ENCODE data around the gene TIMMDC1. TPM values are rescaled to one million over a fixed set of nuclear protein-coding genes. Genes with fewer than 3 reads are reported as not detected.
"Not testable (repeated sequence)": the region's sequence is repeated elsewhere in the genome, so short reads cannot be mapped to it uniquely, and the experiment has no call there.

TIMMDC1 gene
- total RNA-seq, 5 donors from 2014 or later (not counting 1 experiment from before 2014, with no cell fraction given): 35.9 to 74.3 (median 68.0) TPM

DNA sequence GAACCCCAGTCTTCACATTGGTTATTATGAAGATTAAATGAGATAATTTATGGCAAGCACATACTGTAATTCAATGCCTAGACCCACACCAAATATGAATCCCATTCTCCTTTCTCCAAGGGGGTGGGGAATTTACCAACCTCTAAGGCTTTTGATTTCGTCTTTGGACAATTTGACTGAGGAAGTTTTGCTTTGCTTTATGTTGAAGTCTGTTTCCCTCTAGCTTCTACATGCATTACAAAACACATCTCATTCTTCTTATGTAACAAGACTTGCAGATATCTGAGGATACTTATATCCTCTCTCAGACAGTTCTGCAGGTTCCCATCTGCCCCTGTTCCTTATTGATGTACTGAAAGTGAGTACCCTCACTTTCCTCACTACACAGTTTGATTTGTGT is 48.9 kb downstream of the TIMMDC1 start:
- CTCF ChIA-PET: no interaction called here
- Histone ChIP-seq H3K27ac (ENCODE audit: low read length) (no peak overlapping the region), H3K27me3 (replicated peaks in 1 of 2; ENCODE audit: control insufficient read depth in 2 of 2, extremely low read depth in 1 of 2, insufficient read depth in 2 of 2, low read length in 1 of 2) (no peaks in the 10 kb centered on the region), H3K4me1 (ENCODE audit: control insufficient read depth in 1 of 2, extremely low read depth in 1 of 2, insufficient read depth in 2 of 2, low read length in 2 of 2) (no peaks in the 10 kb centered on the region), H3K36me3 (ENCODE audit: control insufficient read depth in 2 of 2, extremely low read depth in 1 of 2, insufficient read depth in 1 of 2, low read length in 1 of 2) (no peaks in the 10 kb centered on the region), H3K4me3 (ENCODE audit: control insufficient read depth in 1 of 2, extremely low read depth in 1 of 2, low read length in 1 of 2) (no peak overlapping the region), H3K9me3 (no peaks in the 10 kb centered on the region)
- DNase-seq (no peak), ATAC-seq (replicated peaks in 1 of 4) (no peak)
- Mint-ChIP-seq H3K36me3 (no peaks in the 10 kb centered on the region), H3K27me3 (no peaks in the 10 kb centered on the region), H3K4me3 (no peak overlapping the region), H3K4me1 (no peaks in the 10 kb centered on the region), H3K27ac (no peak overlapping the region), H3K9me3 (no peaks in the 10 kb centered on the region)
- POLR2A ChIA-PET: no interaction called here
- WGBS (ENCODE audit: insufficient coverage): no CpG with 5 or more reads among the region's 1 CpG

DNA sequence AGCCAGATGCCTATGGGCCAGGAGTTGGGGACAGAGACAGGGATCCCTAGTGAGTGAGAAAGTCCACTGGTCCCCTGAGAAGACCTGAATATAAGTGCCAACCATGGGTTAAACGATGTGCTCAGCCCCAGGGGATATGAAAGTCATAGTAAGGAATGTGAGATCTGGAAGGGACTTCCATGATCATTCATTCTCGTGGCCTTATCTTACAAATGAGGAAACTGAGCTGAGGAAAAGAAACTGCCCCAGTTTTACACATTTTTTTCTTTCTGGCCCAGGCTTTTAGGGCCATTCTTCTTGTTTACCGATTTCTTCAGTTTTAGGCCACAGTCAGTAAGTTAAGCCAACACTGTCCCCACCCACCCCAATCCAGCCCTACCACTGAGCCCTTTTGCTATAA is 50.0 kb downstream of the TIMMDC1 start:
- H3K36me3 Mint-ChIP-seq: no peaks in the 10 kb centered on the region
- no peaks in the 10 kb centered on the region for H3K36me3 ChIP-seq (ENCODE audit: control insufficient read depth in 2 of 2, extremely low read depth in 1 of 2, insufficient read depth in 1 of 2, low read length in 1 of 2)
- no peak overlapping the region for H3K4me3 ChIP-seq (ENCODE audit: control insufficient read depth in 1 of 2, extremely low read depth in 1 of 2, low read length in 1 of 2)
- no peak overlapping the region for H3K27ac Mint-ChIP-seq
- no peaks in the 10 kb centered on the region for H3K9me3 Mint-ChIP-seq
- CTCF ChIA-PET: no interaction called here
- no peak for ATAC-seq (replicated peaks in 1 of 4)
- DNase-seq: no peak
- H3K9me3 ChIP-seq: no peaks in the 10 kb centered on the region
- H3K27ac ChIP-seq (ENCODE audit: low read length): no peak overlapping the region
- H3K4me1 ChIP-seq (ENCODE audit: control insufficient read depth in 1 of 2, extremely low read depth in 1 of 2, insufficient read depth in 2 of 2, low read length in 2 of 2): no peaks in the 10 kb centered on the region
- no peaks in the 10 kb centered on the region for H3K27me3 Mint-ChIP-seq
- no peaks in the 10 kb centered on the region for H3K4me1 Mint-ChIP-seq
- H3K27me3 ChIP-seq (replicated peaks in 1 of 2; ENCODE audit: control insufficient read depth in 2 of 2, extremely low read depth in 1 of 2, insufficient read depth in 2 of 2, low read length in 1 of 2): no peaks in the 10 kb centered on the region
- WGBS (ENCODE audit: insufficient coverage): 88% methylated on average over 1 of the region's 3 CpGs
- no peak overlapping the region for H3K4me3 Mint-ChIP-seq
- POLR2A ChIA-PET: interaction anchor here in 1 of 2 donors (0.7 kb wide), 1 partner anchor 12 kb away, joined by 5 read pairs; no protein-coding TSS in a partner anchor

GRCh38 chr3:119550192-119550910 is 52.0 kb downstream of the TIMMDC1 start:
- Histone ChIP-seq H3K9me3 (no peaks in the 10 kb centered on the region), H3K4me3 (ENCODE audit: control insufficient read depth in 1 of 2, extremely low read depth in 1 of 2, low read length in 1 of 2) (no peak overlapping the region), H3K27me3 (replicated peaks in 1 of 2; ENCODE audit: control insufficient read depth in 2 of 2, extremely low read depth in 1 of 2, insufficient read depth in 2 of 2, low read length in 1 of 2) (no peaks in the 10 kb centered on the region), H3K4me1 (ENCODE audit: control insufficient read depth in 1 of 2, extremely low read depth in 1 of 2, insufficient read depth in 2 of 2, low read length in 2 of 2) (no peaks in the 10 kb centered on the region), H3K27ac (ENCODE audit: low read length) (no peak overlapping the region), H3K36me3 (ENCODE audit: control insufficient read depth in 2 of 2, extremely low read depth in 1 of 2, insufficient read depth in 1 of 2, low read length in 1 of 2) (no peaks in the 10 kb centered on the region)
- Mint-ChIP-seq H3K27me3 (no peaks in the 10 kb centered on the region), H3K4me1 (peaks cover 0 to 8% (median under 1%) of the 10 kb centered on the region in 3 donors), H3K4me3 (no peak overlapping the region), H3K9me3 (no peaks in the 10 kb centered on the region), H3K27ac (no peak overlapping the region), H3K36me3 (no peaks in the 10 kb centered on the region)
- 77% methylated on average over 7 of the region's 9 CpGs for WGBS (ENCODE audit: insufficient coverage)
- no peak for DNase-seq
- ATAC-seq (replicated peaks in 1 of 4): no peak
- CTCF ChIA-PET: no interaction called here
- POLR2A ChIA-PET: no interaction called here

DNA sequence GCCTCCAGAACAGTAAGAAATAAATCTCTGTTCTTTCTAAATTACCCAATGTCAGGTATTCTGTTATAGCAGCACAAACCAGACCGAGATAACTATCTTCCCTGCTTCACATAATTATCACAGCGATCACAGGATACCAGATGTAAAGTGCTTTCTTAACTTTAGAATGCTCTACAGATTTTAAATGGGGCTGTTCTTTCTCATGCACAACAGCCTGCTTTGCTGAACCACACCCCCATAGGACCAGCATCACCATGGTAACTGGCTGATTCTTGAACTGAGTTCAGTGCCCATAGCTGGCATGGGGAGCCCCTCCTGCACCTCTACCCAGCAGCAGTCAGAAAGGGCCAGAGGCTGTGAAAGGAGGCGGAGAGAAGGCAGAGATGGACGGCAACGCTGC is 53.3 kb downstream of the TIMMDC1 start:
- Histone ChIP-seq H3K4me3 (ENCODE audit: control insufficient read depth in 1 of 2, extremely low read depth in 1 of 2, low read length in 1 of 2) (no peak overlapping the region), H3K27me3 (replicated peaks in 1 of 2; ENCODE audit: control insufficient read depth in 2 of 2, extremely low read depth in 1 of 2, insufficient read depth in 2 of 2, low read length in 1 of 2) (no peaks in the 10 kb centered on the region), H3K27ac (ENCODE audit: low read length) (no peak overlapping the region), H3K4me1 (ENCODE audit: control insufficient read depth in 1 of 2, extremely low read depth in 1 of 2, insufficient read depth in 2 of 2, low read length in 2 of 2) (no peaks in the 10 kb centered on the region), H3K36me3 (ENCODE audit: control insufficient read depth in 2 of 2, extremely low read depth in 1 of 2, insufficient read depth in 1 of 2, low read length in 1 of 2) (no peaks in the 10 kb centered on the region), H3K9me3 (no peaks in the 10 kb centered on the region)
- ATAC-seq (replicated peaks in 1 of 4) (no peak), DNase-seq (no peak)
- Mint-ChIP-seq H3K4me3 (no peak overlapping the region), H3K4me1 (peaks cover 0 to 15% (median 2%) of the 10 kb centered on the region in 3 donors), H3K27me3 (peaks cover 0 to 3% of the 10 kb centered on the region in 2 donors), H3K9me3 (no peaks in the 10 kb centered on the region), H3K36me3 (no peaks in the 10 kb centered on the region), H3K27ac (no peak overlapping the region)
- 88% methylated on average over 5 of the region's 5 CpGs for WGBS (ENCODE audit: insufficient coverage)
- CTCF ChIA-PET: no interaction called here
- POLR2A ChIA-PET: no interaction called here

GRCh38 chr3:119552928-119553327 is 54.6 kb downstream of the TIMMDC1 start:
- H3K27me3 Mint-ChIP-seq; H3K4me3 ChIP-seq (ENCODE audit: control insufficient read depth in 1 of 2, extremely low read depth in 1 of 2, low read length in 1 of 2); H3K4me1 ChIP-seq (ENCODE audit: control insufficient read depth in 1 of 2, extremely low read depth in 1 of 2, insufficient read depth in 2 of 2, low read length in 2 of 2); H3K9me3 ChIP-seq; H3K4me3 Mint-ChIP-seq; H3K36me3 Mint-ChIP-seq; H3K27ac ChIP-seq (ENCODE audit: low read length); DNase-seq; H3K27me3 ChIP-seq (replicated peaks in 1 of 2; ENCODE audit: control insufficient read depth in 2 of 2, extremely low read depth in 1 of 2, insufficient read depth in 2 of 2, low read length in 1 of 2); ATAC-seq (replicated peaks in 1 of 4); H3K36me3 ChIP-seq (ENCODE audit: control insufficient read depth in 2 of 2, extremely low read depth in 1 of 2, insufficient read depth in 1 of 2, low read length in 1 of 2); H3K27ac Mint-ChIP-seq; CTCF ChIA-PET; H3K9me3 Mint-ChIP-seq; POLR2A ChIA-PET: not testable (repeated sequence)
- peaks cover 0 to 25% (median 11%) of the 10 kb centered on the region in 3 donors for H3K4me1 Mint-ChIP-seq
- WGBS (ENCODE audit: insufficient coverage): 92% methylated on average over 2 of the region's 6 CpGs

GRCh38 chr3:119553823-119554415 is 55.6 kb downstream of the TIMMDC1 start:
- Mint-ChIP-seq H3K36me3 (no peaks in the 10 kb centered on the region), H3K27me3 (peaks cover 0 to 3% of the 10 kb centered on the region in 2 donors), H3K9me3 (no peaks in the 10 kb centered on the region), H3K4me3 (no peak overlapping the region), H3K27ac (no peak overlapping the region), H3K4me1 (peaks cover 3 to 27% (median 15%) of the 10 kb centered on the region in 3 donors)
- ATAC-seq (replicated peaks in 1 of 4) (no peak), DNase-seq (no peak)
- H3K36me3 ChIP-seq (ENCODE audit: control insufficient read depth in 2 of 2, extremely low read depth in 1 of 2, insufficient read depth in 1 of 2, low read length in 1 of 2): no peaks in the 10 kb centered on the region
- no peak overlapping the region for H3K27ac ChIP-seq (ENCODE audit: low read length)
- ChIA-PET CTCF (interaction anchor here in 1 of 2 donors (0.5 kb wide), 1 partner anchor 44 kb away, joined by 5 read pairs; no protein-coding TSS in a partner anchor), POLR2A (no interaction called here)
- no peaks in the 10 kb centered on the region for H3K4me1 ChIP-seq (ENCODE audit: control insufficient read depth in 1 of 2, extremely low read depth in 1 of 2, insufficient read depth in 2 of 2, low read length in 2 of 2)
- H3K9me3 ChIP-seq: no peaks in the 10 kb centered on the region
- H3K4me3 ChIP-seq (ENCODE audit: control insufficient read depth in 1 of 2, extremely low read depth in 1 of 2, low read length in 1 of 2): no peak overlapping the region
- 63% methylated on average over 3 of the region's 5 CpGs for WGBS (ENCODE audit: insufficient coverage)
- no peaks in the 10 kb centered on the region for H3K27me3 ChIP-seq (replicated peaks in 1 of 2; ENCODE audit: control insufficient read depth in 2 of 2, extremely low read depth in 1 of 2, insufficient read depth in 2 of 2, low read length in 1 of 2)
